Activated CD8-positive, alpha-beta memory T cell treated with anti-CD3 and anti-CD28 coated beads for 4 hours (primary cell): Measurements from ENCODE around the gene HEY2.
A peak's percentile ranks its signal among the peaks of the same experiment; 100 is the strongest.
"Not testable (repeated sequence)": the region's sequence is repeated elsewhere in the genome, so short reads cannot be mapped to it uniquely, and the experiment has no call there.

Experiments used
- DNase-seq, 2 donors: peaks; one replicate each; pipeline ENCODE4 v3.0.0-alpha.2; 2020; ENCODE audit warnings: low read depth in 2 of 2

The HEY2 gene

GRCh38 chr6:125769147-125769783 is 19.8 kb downstream of the HEY2 start:
- DNase-seq, result no peak

GRCh38 chr6:125773387-125774341 is 24.2 kb downstream of the HEY2 start:
- DNase-seq, result no peak

- DNase-seq, result not testable (repeated sequence)
Observed at GRCh38 chr6:125776107-125776826, 26.8 kb downstream of the HEY2 start.

- peak; percentile 71 to 74 for DNase-seq
Observed at GRCh38 chr6:125779924-125780539, 30.6 kb downstream of the HEY2 start.

- DNase-seq, result peak; percentile 35 to 47
Observed at GRCh38 chr6:125780540-125781313, 31.3 kb downstream of the HEY2 start.

- no peak for DNase-seq
Observed at GRCh38 chr6:125781314-125781868, 32.0 kb downstream of the HEY2 start.

GRCh38 chr6:125784365-125784764 is 34.9 kb downstream of the HEY2 start:
- no peak for DNase-seq

- DNase-seq, result no peak
Observed at GRCh38 chr6:125787791-125788190, 38.4 kb downstream of the HEY2 start.

- DNase-seq, result no peak
Observed at GRCh38 chr6:125789167-125789566, 39.7 kb downstream of the HEY2 start.

GRCh38 chr6:125789576-125790357 is 40.3 kb downstream of the HEY2 start:
- no peak for DNase-seq

- peak; percentile 49 to 61 for DNase-seq
Observed at GRCh38 chr6:125790358-125791150, 41.1 kb downstream of the HEY2 start, which contains the start of gene NCOA7. NCOA7 (plus strand) TSS chr6:125790960; CDS start chr6:125815355, 24,395 bp downstream.

GRCh38 chr6:125791151-125791819 is 41.9 kb downstream of the HEY2 start:
- no peak for DNase-seq

GRCh38 chr6:125791820-125792165 is 42.4 kb downstream of the HEY2 start:
- no peak for DNase-seq

- no peak for DNase-seq
Observed at GRCh38 chr6:125792172-125792571, 42.7 kb downstream of the HEY2 start.

- DNase-seq, result no peak
Observed at GRCh38 chr6:125792680-125793079, 43.2 kb downstream of the HEY2 start.

GRCh38 chr6:125793280-125793679 is 43.8 kb downstream of the HEY2 start:
- DNase-seq, result no peak

GRCh38 chr6:125793863-125794262 is 44.4 kb downstream of the HEY2 start:
- no peak for DNase-seq

- DNase-seq, result no peak
Observed at GRCh38 chr6:125794342-125795137, 45.1 kb downstream of the HEY2 start.
